HEK293 (cell line): ENCODE data around the gene AFF3.

Source experiments
- GLIS2 ChIP-seq: fragments of 450-650 bp; formaldehyde crosslinking; IDR thresholded peaks from 2 replicates; pipeline ENCODE4 v1.5.1; 2016; ENCODE audit warnings: missing biosample characterization, missing genetic modification characterization
- MEIS1 ChIP-seq: sonication (generic); formaldehyde crosslinking; IDR thresholded peaks from 2 replicates; pipeline ENCODE4 v1.8.1; 2022; ENCODE audit warnings: missing genetic modification reagents, mild to moderate bottlenecking, borderline replicate concordance
- ZNF747 ChIP-seq: fragments of 450-650 bp; formaldehyde crosslinking; IDR thresholded peaks from 2 replicates; pipeline ENCODE4 v1.5.1; 2016; ENCODE audit warnings: missing biosample characterization, missing genetic modification characterization
- TF ChIP-seq, protein P1 (sequence below): fragments of 450-650 bp; formaldehyde crosslinking; IDR thresholded peaks from 2 replicates; pipeline ENCODE4 v1.5.1; 2016; ENCODE audit warnings: missing biosample characterization, missing genetic modification characterization, low read depth
- TF ChIP-seq, protein P2 (sequence below): fragments of 450-650 bp; formaldehyde crosslinking; IDR thresholded peaks from 2 replicates; pipeline ENCODE4 v1.5.1; 2016; ENCODE audit warnings: missing biosample characterization, missing genetic modification characterization

DNA sequence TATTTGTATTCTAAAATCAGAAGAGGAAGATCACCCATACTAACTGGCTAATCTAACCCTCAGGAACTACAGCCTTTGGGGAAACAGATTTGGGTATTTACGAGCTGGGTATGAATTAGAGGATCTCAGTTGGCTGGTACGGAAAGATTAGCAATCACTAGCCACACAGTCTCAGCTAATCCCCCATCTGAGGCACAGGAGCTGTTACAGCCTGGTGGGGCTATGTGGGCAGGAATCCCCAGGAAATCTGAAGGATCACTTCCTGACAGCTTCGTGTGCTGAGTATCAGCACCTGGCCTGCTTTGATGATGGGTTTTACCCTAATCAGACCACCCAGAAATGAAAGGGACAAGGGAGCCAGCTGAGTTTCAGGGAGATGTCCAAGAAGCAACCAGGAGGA, 206.3 kb downstream of the AFF3 start:
- TF ChIP-seq ZNF747 (tag by site-specific recombination) (no peak), MEIS1 (CRISPR knock-in tag) (no peak), GLIS2 (tag by site-specific recombination) (no peak)
- TF ChIP-seq, protein P1, sequence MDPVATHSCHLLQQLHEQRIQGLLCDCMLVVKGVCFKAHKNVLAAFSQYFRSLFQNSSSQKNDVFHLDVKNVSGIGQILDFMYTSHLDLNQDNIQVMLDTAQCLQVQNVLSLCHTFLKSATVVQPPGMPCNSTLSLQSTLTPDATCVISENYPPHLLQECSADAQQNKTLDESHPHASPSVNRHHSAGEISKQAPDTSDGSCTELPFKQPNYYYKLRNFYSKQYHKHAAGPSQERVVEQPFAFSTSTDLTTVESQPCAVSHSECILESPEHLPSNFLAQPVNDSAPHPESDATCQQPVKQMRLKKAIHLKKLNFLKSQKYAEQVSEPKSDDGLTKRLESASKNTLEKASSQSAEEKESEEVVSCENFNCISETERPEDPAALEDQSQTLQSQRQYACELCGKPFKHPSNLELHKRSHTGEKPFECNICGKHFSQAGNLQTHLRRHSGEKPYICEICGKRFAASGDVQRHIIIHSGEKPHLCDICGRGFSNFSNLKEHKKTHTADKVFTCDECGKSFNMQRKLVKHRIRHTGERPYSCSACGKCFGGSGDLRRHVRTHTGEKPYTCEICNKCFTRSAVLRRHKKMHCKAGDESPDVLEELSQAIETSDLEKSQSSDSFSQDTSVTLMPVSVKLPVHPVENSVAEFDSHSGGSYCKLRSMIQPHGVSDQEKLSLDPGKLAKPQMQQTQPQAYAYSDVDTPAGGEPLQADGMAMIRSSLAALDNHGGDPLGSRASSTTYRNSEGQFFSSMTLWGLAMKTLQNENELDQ (tag by site-specific recombination), result no peak
- TF ChIP-seq, protein P2, sequence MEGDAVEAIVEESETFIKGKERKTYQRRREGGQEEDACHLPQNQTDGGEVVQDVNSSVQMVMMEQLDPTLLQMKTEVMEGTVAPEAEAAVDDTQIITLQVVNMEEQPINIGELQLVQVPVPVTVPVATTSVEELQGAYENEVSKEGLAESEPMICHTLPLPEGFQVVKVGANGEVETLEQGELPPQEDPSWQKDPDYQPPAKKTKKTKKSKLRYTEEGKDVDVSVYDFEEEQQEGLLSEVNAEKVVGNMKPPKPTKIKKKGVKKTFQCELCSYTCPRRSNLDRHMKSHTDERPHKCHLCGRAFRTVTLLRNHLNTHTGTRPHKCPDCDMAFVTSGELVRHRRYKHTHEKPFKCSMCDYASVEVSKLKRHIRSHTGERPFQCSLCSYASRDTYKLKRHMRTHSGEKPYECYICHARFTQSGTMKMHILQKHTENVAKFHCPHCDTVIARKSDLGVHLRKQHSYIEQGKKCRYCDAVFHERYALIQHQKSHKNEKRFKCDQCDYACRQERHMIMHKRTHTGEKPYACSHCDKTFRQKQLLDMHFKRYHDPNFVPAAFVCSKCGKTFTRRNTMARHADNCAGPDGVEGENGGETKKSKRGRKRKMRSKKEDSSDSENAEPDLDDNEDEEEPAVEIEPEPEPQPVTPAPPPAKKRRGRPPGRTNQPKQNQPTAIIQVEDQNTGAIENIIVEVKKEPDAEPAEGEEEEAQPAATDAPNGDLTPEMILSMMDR (tag by site-specific recombination), result no peak
